Stomach (tissue), 4 donors: ENCODE measurements around the gene TBATA.

ENCODE experiments used
- CTCF ChIP-seq, 7 experiments: fragments of 450-650 bp in 4 of 7; fragments of 200-600 bp in 3 of 7; sonication (generic) in 3 of 7; IDR thresholded peaks; one replicate each; pipeline ENCODE4 v1.5.1; 2016 to 2019; ENCODE audit warnings: antibody characterized with exemption in 7 of 7, control low read depth in 2 of 7, mild to moderate bottlenecking in 1 of 7
- EP300 ChIP-seq: sonication (generic); formaldehyde crosslinking; IDR thresholded peaks from one replicate; pipeline ENCODE4 v1.6.1; 2017; ENCODE audit warnings: antibody characterized with exemption

DNA sequence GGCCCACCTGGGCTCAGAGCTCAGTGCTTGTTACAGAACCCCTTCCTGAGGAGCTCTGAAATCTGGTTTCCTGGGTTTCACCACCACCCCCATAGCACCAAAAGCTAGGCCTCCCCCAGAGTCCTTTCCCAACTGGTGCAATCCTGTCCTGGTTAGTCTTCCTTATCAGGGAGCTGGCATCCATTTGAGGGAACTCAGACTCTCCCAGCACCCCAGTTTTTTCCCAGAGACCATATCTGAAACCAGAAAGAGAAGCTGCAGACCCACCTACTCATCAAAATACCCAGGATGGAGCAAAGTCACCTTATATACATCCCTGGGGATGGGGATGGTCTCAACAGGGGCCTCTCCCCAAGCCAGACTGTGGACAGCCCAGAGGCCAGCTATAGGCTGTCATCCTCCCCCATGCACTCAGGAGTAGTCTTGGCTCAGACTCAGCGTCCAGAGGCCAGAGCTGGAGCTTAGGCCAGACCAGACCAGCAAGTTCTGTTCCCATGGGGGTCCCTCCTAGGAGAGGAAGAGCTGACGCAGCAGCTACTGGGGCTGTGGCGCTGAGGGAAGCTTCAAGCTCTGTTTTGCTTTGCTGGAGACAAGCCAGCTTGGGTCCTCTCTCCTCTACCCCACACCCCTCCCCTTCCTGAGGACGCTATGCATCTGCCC, 3.0 kb downstream of the TBATA start:
- TF ChIP-seq EP300 (no peak), CTCF (IDR thresholded peaks at IDR 0.05) (no peak)
